ENCODE results near the gene FAH.

FAH gene

DNA sequence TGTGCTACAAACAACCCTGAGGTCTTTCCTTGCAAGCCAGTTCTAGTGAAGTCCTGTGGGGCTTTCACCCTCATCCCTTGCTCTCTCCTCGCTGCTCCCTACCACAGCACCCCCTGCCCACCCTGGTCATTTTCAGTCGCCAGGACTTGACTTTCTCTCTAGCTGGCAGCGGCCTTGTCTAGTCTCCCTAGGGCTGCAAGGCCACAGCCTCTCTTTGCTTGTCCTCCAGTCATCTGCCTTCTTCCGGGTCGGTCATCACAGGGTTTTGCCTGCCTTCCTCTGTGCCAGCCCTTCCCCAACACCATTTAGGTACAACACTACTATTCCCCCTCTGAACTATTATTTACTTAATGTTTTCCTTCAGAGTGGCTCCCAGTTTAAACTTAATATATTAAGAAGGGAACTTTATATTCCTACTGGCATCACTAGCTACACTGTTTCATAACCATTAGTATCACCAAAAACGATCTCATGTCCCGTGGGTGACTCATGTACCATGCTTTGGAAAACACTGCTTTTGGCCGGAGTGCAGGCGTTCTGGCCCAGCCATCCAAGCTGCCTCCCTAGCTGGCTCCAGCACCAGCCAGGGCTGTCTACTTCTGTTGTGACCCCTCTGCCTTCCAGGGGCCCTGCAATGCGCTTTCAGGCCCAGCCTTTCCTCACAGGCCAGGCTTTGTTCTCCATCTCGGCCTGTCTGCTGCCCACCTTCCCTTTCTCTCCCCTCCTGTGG, 21.4 kb downstream of the FAH start:
- DNase-seq: no peak

DNA sequence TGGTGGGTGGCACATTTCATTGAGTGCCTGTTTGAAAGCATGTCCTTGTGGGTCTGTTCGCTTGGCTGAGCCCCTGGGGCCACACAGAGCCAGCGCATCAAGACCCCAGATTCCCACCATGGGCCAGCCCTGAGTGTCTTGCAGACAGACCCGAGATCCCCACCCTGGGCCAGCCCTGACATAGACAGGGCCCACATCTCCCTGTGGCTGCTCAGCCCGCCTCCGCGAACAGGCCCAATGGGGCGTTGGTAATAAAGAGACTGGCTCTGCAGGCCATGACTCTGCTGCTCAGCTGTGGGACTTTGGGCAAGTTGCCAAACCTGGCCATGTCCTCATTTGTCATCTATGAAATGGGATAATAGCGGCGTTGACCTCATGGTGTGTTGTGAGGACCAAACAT, 22.6 kb downstream of the FAH start:
- DNase-seq: no peak

DNA sequence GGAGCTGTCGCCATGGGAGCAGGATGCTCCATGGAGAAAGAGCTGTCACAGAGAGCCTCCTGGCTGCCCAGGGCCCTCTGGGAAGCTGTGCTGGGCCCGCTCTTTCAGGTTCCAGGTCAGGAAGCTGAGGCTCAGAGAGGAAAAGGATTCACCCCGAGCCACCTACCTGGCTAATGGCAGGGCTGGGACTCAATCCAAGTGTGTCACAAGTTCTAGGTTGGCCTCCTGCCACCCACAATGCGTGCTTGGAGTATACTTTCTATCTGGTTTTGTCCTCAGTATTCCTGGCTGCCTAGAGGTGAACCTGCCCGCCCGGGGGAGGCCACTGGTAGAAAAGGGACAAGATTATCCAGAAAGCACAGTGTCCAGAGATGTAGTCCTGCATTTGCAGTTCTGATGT, 23.6 kb downstream of the FAH start:
- DNase-seq: no peak

GRCh38 chr15:80177156-80177555, 24.4 kb downstream of the FAH start:
- no peak for DNase-seq

- DNase-seq: no peak
These were observed 26.4 kb downstream of the FAH start for GRCh38 chr15:80179025-80179759.

- DNase-seq: no peak
These were observed 27.1 kb downstream of the FAH start for GRCh38 chr15:80179935-80180334.

DNA sequence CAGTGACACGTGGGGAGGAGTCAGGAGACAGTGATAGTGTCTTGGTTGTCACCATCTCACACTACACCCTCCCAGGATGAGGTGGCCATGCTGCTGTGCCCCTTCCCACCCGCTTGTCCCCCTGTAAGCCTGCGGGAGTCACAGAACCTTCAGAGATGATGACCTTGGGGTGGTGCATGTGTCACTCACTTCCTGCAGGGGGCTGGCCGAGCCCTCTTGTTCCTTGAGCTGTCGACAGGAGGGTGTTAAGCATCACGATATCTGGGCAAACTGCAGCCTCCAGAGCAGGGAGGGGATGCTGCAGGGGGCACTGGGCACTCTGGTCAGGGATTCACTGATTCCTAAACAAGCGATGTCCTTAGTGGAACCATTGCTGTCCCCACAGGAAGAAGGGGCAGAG, 27.7 kb downstream of the FAH start:
- no peak for DNase-seq

DNA sequence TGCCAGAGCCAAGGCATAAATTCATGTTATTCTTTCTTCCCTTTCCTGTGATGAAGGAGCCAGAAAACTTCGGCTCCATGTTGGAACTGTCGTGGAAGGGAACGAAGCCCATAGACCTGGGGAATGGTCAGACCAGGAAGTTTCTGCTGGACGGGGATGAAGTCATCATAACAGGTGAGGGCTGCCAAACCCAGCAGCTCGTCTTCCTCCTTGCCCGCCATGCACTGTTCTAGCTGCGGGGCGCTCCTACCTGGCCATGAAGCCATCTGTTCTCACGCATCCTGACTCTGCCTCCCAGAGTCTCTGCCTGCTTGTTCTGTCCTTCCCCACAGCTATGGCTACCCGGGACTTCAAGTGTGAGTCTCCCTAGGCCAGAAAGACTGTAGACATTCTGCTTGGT, 28.2 kb downstream of the FAH start:
- DNase-seq: no peak

GRCh38 chr15:80182611-80183261, 29.9 kb downstream of the FAH start:
- DNase-seq: no peak

- no peak for DNase-seq
These were observed 30.5 kb downstream of the FAH start for GRCh38 chr15:80183306-80183705.

DNA sequence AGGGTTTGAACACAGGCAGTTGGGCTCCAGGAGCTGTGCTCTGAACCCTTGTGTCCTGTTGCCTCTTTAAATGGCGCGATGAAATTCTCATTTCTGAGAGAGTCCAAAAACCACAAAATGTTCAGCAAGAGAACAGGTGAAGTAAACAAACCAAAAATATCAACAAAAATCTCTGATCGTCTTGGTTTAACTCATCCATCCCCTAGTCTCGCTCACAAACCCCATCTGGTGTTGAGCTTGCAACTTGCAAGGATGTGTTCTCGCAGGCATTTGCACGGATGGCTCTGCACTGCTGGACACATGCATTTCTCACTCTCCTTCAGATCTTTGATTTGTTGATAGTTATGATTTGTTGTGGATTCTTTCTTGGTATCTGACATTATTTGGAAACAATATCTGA, 31.1 kb downstream of the FAH start:
- DNase-seq: peak; percentile 12

GRCh38 chr15:80184554-80184953, 31.8 kb downstream of the FAH start:
- DNase-seq: no peak

DNA sequence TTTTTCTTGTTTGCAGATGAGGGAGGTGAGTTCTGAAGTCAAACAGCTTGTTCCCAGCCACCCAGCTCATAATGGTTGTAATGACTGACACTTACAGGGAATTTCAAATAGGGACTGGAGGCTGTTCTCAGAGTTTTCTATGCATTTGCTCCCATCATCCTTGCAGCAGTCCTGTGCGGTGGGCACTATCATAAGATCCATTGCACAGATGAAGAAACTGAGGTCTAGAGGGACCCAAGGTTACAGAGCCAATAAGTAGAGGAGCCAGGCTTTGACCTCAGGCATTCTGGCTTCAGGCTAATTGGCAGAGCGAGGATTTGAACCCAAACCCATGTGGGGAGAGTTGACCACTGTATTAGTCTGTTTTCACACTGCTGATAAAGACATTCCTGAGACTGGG, 32.4 kb downstream of the FAH start:
- no peak for DNase-seq

GRCh38 chr15:80186066-80186465, 33.3 kb downstream of the FAH start:
- DNase-seq: no peak

DNA sequence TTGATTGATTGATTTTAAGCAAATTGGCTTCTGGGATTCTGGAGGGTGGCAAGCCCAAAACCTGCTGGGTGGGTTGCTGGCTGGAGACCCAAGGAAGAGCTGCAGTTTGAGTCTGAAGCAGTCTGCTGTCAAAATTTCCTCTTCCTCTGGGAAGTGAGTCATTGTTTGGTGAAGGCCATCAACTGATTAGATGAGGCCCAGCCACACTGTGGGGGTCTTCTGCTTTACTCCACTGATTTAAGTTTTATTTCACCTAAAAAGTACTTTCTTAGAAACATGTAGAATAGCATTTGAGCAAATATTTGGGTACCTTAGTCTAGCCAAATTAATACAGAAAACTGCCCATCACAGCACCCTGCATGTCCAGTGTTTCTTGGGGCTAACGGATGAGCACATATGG, 33.8 kb downstream of the FAH start:
- no peak for DNase-seq

DNA sequence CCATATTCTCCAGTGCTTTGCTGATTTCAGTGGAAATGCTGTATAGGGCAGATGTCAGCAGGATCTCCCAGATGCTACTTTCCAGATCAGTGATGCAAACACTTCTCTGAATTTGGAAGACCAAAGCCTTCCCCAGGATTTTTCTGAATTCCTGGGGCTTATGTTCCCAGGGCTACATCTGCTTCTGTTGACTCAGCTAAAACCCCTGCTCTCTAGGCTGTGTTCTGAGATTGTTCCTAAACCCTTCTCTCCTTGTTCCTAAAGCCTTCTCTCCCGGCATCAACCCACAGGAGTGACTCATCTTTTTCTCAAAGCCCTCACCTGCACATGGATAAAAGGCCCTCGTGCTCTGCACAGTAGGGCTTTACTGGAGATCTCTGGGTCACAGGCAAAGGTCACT, 35.5 kb downstream of the FAH start:
- peak; percentile 81 for DNase-seq

GRCh38 chr15:80191198-80191597, 38.4 kb downstream of the FAH start:
- DNase-seq: no peak

- DNase-seq: no peak
These were observed 39.2 kb downstream of the FAH start for GRCh38 chr15:80191897-80192595.

DNA sequence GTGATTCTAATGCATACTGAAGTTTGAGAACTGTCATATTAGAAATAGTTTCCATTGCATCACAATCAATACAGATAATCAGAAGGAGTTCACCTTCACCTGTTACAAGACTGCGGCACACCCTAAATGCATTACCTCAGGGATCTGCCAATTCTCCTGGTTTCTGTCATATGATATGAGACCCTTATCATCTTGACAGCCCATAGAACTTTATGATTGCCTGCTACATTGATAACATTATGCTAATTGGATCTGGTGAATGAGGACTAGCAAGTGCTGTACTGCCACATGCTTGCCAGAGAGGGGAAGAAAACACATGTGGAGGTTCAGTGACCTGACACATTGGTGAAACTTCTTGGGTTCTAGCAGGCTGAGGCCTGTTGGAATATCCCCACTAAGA, 41.4 kb downstream of the FAH start:
- DNase-seq: no peak

DNA sequence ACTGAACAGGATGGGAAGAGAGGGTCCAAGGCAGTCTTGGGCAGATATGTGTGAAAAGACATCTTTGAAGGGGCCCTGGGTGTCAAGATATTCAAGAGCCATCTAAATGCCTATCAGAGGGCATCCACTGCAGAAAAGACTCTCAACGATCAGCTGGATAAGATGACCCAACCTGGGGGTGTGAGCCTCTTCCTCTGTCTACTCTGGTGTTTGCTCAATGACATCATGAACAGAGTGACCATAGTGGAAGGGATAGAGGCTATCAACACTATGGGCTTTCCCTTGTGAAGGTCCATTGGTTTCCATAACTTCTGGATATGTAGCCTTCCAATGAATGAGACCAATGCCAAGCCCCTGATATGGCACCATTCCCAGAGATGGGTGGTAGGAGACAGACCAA, 42.1 kb downstream of the FAH start:
- DNase-seq: no peak

- DNase-seq: no peak
These were observed 46.6 kb downstream of the FAH start for GRCh38 chr15:80199366-80199765.

DNA sequence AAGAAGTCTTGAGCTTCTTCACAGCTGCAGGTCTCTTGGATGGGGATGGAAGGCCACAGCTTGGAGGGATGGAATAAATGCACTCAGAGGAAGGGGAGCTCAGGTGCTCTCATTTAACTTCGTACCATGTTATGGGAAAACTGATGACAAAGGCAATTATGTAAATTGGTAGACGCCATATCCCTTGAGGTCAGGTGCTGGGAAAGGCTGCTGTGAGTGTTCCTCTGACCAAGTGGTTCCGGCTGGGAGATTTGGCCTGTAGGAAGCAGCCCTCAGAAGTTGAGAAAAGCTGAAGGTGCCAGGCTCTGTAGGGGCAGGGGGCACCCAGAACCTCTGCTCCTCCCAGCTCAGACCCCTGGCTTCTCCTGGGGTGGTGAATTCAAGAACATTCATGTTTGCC, 47.1 kb downstream of the FAH start:
- no peak for DNase-seq

- DNase-seq: no peak
These were observed 48.6 kb downstream of the FAH start for GRCh38 chr15:80201256-80202015.
